GM12878 (cell line): ENCODE measurements around the gene STPG3. TPM values are rescaled to one million over a fixed set of nuclear protein-coding genes. Genes with fewer than 3 reads are reported as not detected.

Experiments
- ATAC-seq: fragments of 200-7000 bp; cut with Tn5 transposase; 3 replicates; pipeline ENCODE4 v1.9.1; 2020; ENCODE audit warnings: mild to moderate bottlenecking, moderate library complexity
- BruUV-seq: library from RNA; stranded (reverse); fragments of 400-500 nt; replicated peaks from 2 replicates; lab custom pipeline; 2021; lab: Mats Ljungman, UMichigan
- CTCF ChIA-PET: fragments of 300-600 bp; sonication (Branson Sonifier 250); formaldehyde crosslinking; extraction: SDS; loops from one replicate; lab custom pipeline; 2021; ENCODE audit warnings: inconsistent platforms; lab: Yijun Ruan, JAX
- POLR2A ChIA-PET: fragments of 350-600 bp; formaldehyde crosslinking; extraction: SDS; loops from one replicate; lab custom pipeline; 2021; ENCODE audit warnings: inconsistent platforms; lab: Charles Lee
- RAD21 ChIA-PET: fragments of 300-600 bp; sonication (Branson Sonifier 250); formaldehyde crosslinking; loops from one replicate; lab custom pipeline; 2023; ENCODE audit warnings: antibody characterized with exemption; ENCODE audit not compliant: unreplicated experiment; lab: Charles Lee
- SMC1A ChIA-PET: fragments of 300-600 bp; sonication (Branson Sonifier 250); formaldehyde crosslinking; loops from one replicate; lab custom pipeline; 2023; ENCODE audit not compliant: unreplicated experiment, uncharacterized antibody; lab: Charles Lee
- DNase-seq: peaks from one replicate; pipeline ENCODE4 v3.0.0-alpha.2; 2011; ENCODE audit warnings: low read depth, low spot score
- FAIRE-seq: peaks from 3 replicates; lab custom pipeline; 2011; peaks lifted over from hg19 to GRCh38; lab: Jason Lieb, UNC
- H2AFZ ChIP-seq: 2 replicates; pipeline ENCODE4 v1.6.0; 2011; ENCODE audit warnings: low read depth, low read length, control low read depth; ENCODE audit not compliant: control insufficient read depth
- H3K27ac ChIP-seq: 2 replicates; pipeline ENCODE4 v1.5.1; 2011; ENCODE audit warnings: control low read depth; ENCODE audit not compliant: control insufficient read depth, insufficient read depth
- H3K27me3 ChIP-seq, 2 experiments: replicated peaks in 1 of 2; 2 replicates each; pipeline versions ENCODE4 v1.6.0 to v1.6.1; 2011; ENCODE audit warnings: low read length in 1 of 2; ENCODE audit not compliant: control insufficient read depth in 2 of 2, insufficient read depth in 2 of 2
- H3K36me3 ChIP-seq, 2 experiments: 2 replicates each; pipeline ENCODE4 v1.5.1; 2011; ENCODE audit warnings: low read length in 1 of 2; ENCODE audit not compliant: control insufficient read depth in 2 of 2, insufficient read depth in 2 of 2
- H3K4me1 ChIP-seq: 2 replicates; pipeline ENCODE4 v1.6.1; 2011; ENCODE audit warnings: mild to moderate bottlenecking, low read length, moderate library complexity, mixed read lengths; ENCODE audit not compliant: control insufficient read depth, insufficient read depth
- H3K4me2 ChIP-seq: 2 replicates; pipeline ENCODE4 v1.6.0; 2011; ENCODE audit warnings: control low read depth; ENCODE audit not compliant: control insufficient read depth, insufficient read depth
- H3K4me3 ChIP-seq: fragments of 200-600 bp; sonication (generic); 2 replicates; pipeline ENCODE4 v1.5.1; 2016
- H3K79me2 ChIP-seq: 2 replicates; pipeline ENCODE4 v1.6.0; 2011; ENCODE audit warnings: low read length; ENCODE audit not compliant: control insufficient read depth, insufficient read depth
- H3K9ac ChIP-seq: 2 replicates; pipeline ENCODE4 v1.8.0; 2011; ENCODE audit warnings: low read length, control low read depth, mixed read lengths; ENCODE audit not compliant: control insufficient read depth, insufficient read depth
- H3K9me3 ChIP-seq: replicated peaks from 3 replicates; pipeline ENCODE4 v1.5.1; 2011; ENCODE audit warnings: mild to moderate bottlenecking, low read length; ENCODE audit not compliant: control insufficient read depth, insufficient read depth
- H4K20me1 ChIP-seq: 2 replicates; pipeline ENCODE4 v1.6.0; 2011; ENCODE audit not compliant: control insufficient read depth, insufficient read depth
- CHD1 ChIP-seq: IDR thresholded peaks from 2 replicates; pipeline ENCODE4 v1.6.1; 2012; ENCODE audit warnings: low read depth, low read length, improper control_type of control experiment
- CHD4 ChIP-seq: fragments of 200-600 bp; sonication (generic); IDR thresholded peaks from 2 replicates; pipeline ENCODE4 v1.6.1; 2016; ENCODE audit warnings: mild to moderate bottlenecking
- FOXM1 ChIP-seq: IDR thresholded peaks from 2 replicates; pipeline ENCODE4 v1.6.1; 2012; ENCODE audit warnings: low read depth, mild to moderate bottlenecking, inconsistent platforms, low read length, moderate library complexity
- IKZF1 ChIP-seq: fragments of 450-650 bp; conservative IDR thresholded peaks from 2 replicates; pipeline ENCODE4 v1.6.1; 2017; ENCODE audit warnings: antibody characterized with exemption, mild to moderate bottlenecking
- NR2C2 ChIP-seq: IDR thresholded peaks from 2 replicates; pipeline ENCODE4 v1.6.1; 2011; ENCODE audit warnings: borderline replicate concordance, low read depth; ENCODE audit not compliant: control insufficient read depth, insufficient read length
- PAX5 ChIP-seq: IDR thresholded peaks from 2 replicates; pipeline ENCODE4 v1.6.1; 2011; ENCODE audit warnings: low read depth, low read length, borderline replicate concordance
- RELA ChIP-seq: fragments of 450-650 bp; IDR thresholded peaks from 2 replicates; pipeline ENCODE4 v1.8.0; 2014; ENCODE audit warnings: borderline replicate concordance; ENCODE audit not compliant: partially characterized antibody
- SPI1 ChIP-seq: IDR thresholded peaks from 2 replicates; pipeline ENCODE4 v1.6.1; 2011; ENCODE audit warnings: low read depth, mild to moderate bottlenecking, low read length, moderate library complexity, borderline replicate concordance; ENCODE audit not compliant: insufficient read depth
- ZBTB4 ChIP-seq: fragments of 450-650 bp; formaldehyde crosslinking; IDR thresholded peaks from 2 replicates; pipeline ENCODE4 v1.4.0; 2022; ENCODE audit warnings: mild to moderate bottlenecking, moderate library complexity
- ZNF274 ChIP-seq: IDR thresholded peaks from one replicate; pipeline ENCODE4 v1.8.0; 2011; ENCODE audit not compliant: insufficient read length, insufficient read depth
- ZNF687 ChIP-seq: fragments of 450-650 bp; IDR thresholded peaks from 2 replicates; pipeline ENCODE4 v1.6.1; 2017; ENCODE audit warnings: mild to moderate bottlenecking, moderate library complexity
- WGBS: methylation state at CpG from one replicate; pipeline ENCODE4 v1.1.6; 2016; ENCODE audit warnings: low lambda C conversion rate; ENCODE audit not compliant: insufficient replicate concordance, insufficient coverage; ENCODE audit errors: missing lambda C conversion rate; 5-methylcytosine and 5-hydroxymethylcytosine counted together
- in situ Hi-C: fragments of 300-500 bp; cut with MboI; formaldehyde crosslinking; loops from 9 replicates; pipeline ENCODE4 v1.14.3; 2018; ENCODE audit warnings: mixed read lengths
- intact Hi-C: fragments of 100-400 bp; cut with micrococcal nuclease; formaldehyde crosslinking; loops from one replicate; pipeline ENCODE4 v1.14.2; 2022; ENCODE audit not compliant: unreplicated experiment
- polyA plus RNA-seq, 11 experiments: library from polyadenylated mRNA; depleted of rRNA in 4 of 11; unstranded in 6 of 11; stranded (reverse) in 5 of 11; fragments of >200 nt; fragmentation: Nextera tagmentation in 4 of 11; fragmentation: Illumina TruSeq in 1 of 11; extraction: Ambion mirVana in 4 of 11; extraction: Trizol in 1 of 11; gene quantifications; 1 replicate in 1 of 11; 2 replicates in 10 of 11; pipeline versions ENCODE4 v1.2.1 to v1.2.3, GENCODE V29; 2011 to 2016; ENCODE audit warnings: inconsistent platforms in 2 of 11, missing spikeins in 2 of 11, low read depth in 1 of 11
- total RNA-seq, 4 experiments: library from RNA; depleted of rRNA in 3 of 4; stranded (reverse); fragments of >200 nt in 3 of 4; fragmentation: Illumina TruSeq in 1 of 4; extraction: Trizol in 1 of 4; gene quantifications; 2 replicates each; pipeline versions ENCODE4 v1.2.1 to v1.2.3, GENCODE V29; 2013 to 2021
- TF ChIP-seq, protein P1 (sequence below): IDR thresholded peaks from 2 replicates; pipeline ENCODE4 v1.6.1; 2012; ENCODE audit warnings: low read depth, low read length, improper control_type of control experiment

Gene STPG3
- total and polyA plus RNA-seq, 10 of the 15 experiments (the other 5 are each of a cell fraction or from before 2014, with no cell fraction given) = not detected

- no peak for TF ChIP-seq CHD1
- no peak for TF ChIP-seq FOXM1
- TF ChIP-seq ZNF687 = no peak
- no peak for TF ChIP-seq CHD4
- peak; percentile 52; the same call in 1 of the 2 replicates for TF ChIP-seq PAX5
Measured at GRCh38 chr9:137295238-137295811, 44.2 kb downstream of the STPG3 start (continued).

- no peak for FAIRE-seq
- in situ Hi-C loops (no loop called here), intact Hi-C loops (loop anchor here (2.0 to 10.0 kb wide), 2 partner anchors 149 to 229 kb away; no protein-coding TSS in a partner anchor)
- Histone ChIP-seq H3K79me2 (no peaks in the 10 kb centered on the region; the same call in 1 of the 2 replicates), H3K36me3 (no peaks in the 10 kb centered on the region), H3K4me2 (peak overlapping the region; percentile 68; the same call in 1 of the 2 replicates), H3K27me3 (no peaks in the 10 kb centered on the region; a peak in 1 of 4 replicates), H3K9ac (no peak overlapping the region), H3K4me1 (peaks cover 15% of the 10 kb centered on the region), H2AFZ (peak overlapping the region; percentile 8; the same call in 1 of the 2 replicates), H3K9me3 (peaks cover 2% of the 10 kb centered on the region; the same call in 2 of the 3 replicates), H3K4me3 (no peak overlapping the region), H4K20me1 (no peaks in the 10 kb centered on the region), H3K27ac (no peak overlapping the region)
- RAD21 ChIA-PET = no interaction called here
- SMC1A ChIA-PET = interaction anchor here (1.1 kb wide), 2 partner anchors 9 to 149 kb away, joined by 3 read pairs; no protein-coding TSS in a partner anchor
- no peak for DNase-seq
- CTCF ChIA-PET = interaction anchor here (1.1 kb wide), 1 partner anchor 9 kb away, joined by 3 read pairs; no protein-coding TSS in a partner anchor
- WGBS = 43% methylated on average over 23 of the region's 78 CpGs
- ATAC-seq = no peak
- POLR2A ChIA-PET = interaction anchor here (0.6 kb wide), 2 partner anchors 122 to 199 kb away, joined by 3 to 7 read pairs; no protein-coding TSS in a partner anchor
- BruUV-seq = no TSS peak
- TF ChIP-seq SPI1 = no peak
- TF ChIP-seq IKZF1 = peak; percentile 35; the same call in 1 of the 2 replicates
- no peak for TF ChIP-seq ZNF274
- no peak for TF ChIP-seq NR2C2
- TF ChIP-seq, protein P1, sequence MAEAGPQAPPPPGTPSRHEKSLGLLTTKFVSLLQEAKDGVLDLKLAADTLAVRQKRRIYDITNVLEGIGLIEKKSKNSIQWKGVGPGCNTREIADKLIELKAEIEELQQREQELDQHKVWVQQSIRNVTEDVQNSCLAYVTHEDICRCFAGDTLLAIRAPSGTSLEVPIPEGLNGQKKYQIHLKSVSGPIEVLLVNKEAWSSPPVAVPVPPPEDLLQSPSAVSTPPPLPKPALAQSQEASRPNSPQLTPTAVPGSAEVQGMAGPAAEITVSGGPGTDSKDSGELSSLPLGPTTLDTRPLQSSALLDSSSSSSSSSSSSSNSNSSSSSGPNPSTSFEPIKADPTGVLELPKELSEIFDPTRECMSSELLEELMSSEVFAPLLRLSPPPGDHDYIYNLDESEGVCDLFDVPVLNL = no peak
- TF ChIP-seq RELA = no peak
- no peak for TF ChIP-seq ZBTB4 (CRISPR knock-in tag)
Measured at GRCh38 chr9:137295849-137296669, 45.0 kb downstream of the STPG3 start.
